HG02588 (cell line): ENCODE data around the gene NUP85.
"Not testable (repeated sequence)": the region's sequence is repeated elsewhere in the genome, so short reads cannot be mapped to it uniquely, and the experiment has no call there.

ENCODE experiments used
- ATAC-seq: cut with Tn5 transposase; IDR thresholded peaks from one replicate; pipeline ENCODE4 v1.9.1; 2021; ENCODE audit warnings: mild to moderate bottlenecking, moderate library complexity; ENCODE audit not compliant: unreplicated experiment

NUP85 gene

GRCh38 chr17:75199886-75200618 lies 5.4 kb upstream of the NUP85 start:
- ATAC-seq = no peak

- ATAC-seq = no peak
Measured at GRCh38 chr17:75205793-75206163, 299 bp downstream of the NUP85 start.

GRCh38 chr17:75207050-75207407 lies 1.6 kb downstream of the NUP85 start:
- not testable (repeated sequence) for ATAC-seq

- no peak for ATAC-seq
Measured at GRCh38 chr17:75207760-75208159, 2.3 kb downstream of the NUP85 start.

- ATAC-seq = no peak
Measured at GRCh38 chr17:75208161-75208560, 2.7 kb downstream of the NUP85 start.

GRCh38 chr17:75209061-75209460 lies 3.6 kb downstream of the NUP85 start:
- ATAC-seq = no peak

GRCh38 chr17:75218131-75218530 lies 12.7 kb downstream of the NUP85 start:
- ATAC-seq = no peak

- no peak for ATAC-seq
Measured at GRCh38 chr17:75219815-75220214, 14.3 kb downstream of the NUP85 start.

GRCh38 chr17:75225016-75225415 lies 19.5 kb downstream of the NUP85 start:
- no peak for ATAC-seq

GRCh38 chr17:75227729-75228128 lies 22.2 kb downstream of the NUP85 start:
- ATAC-seq = no peak

- ATAC-seq = no peak
Measured at GRCh38 chr17:75228305-75228704, 22.8 kb downstream of the NUP85 start.

GRCh38 chr17:75228847-75229246 lies 23.4 kb downstream of the NUP85 start:
- ATAC-seq = no peak

GRCh38 chr17:75231071-75231470 lies 25.6 kb downstream of the NUP85 start:
- no peak for ATAC-seq

GRCh38 chr17:75231741-75232464 lies 26.4 kb downstream of the NUP85 start:
- ATAC-seq = no peak

- ATAC-seq = no peak
Measured at GRCh38 chr17:75232786-75233185, 27.3 kb downstream of the NUP85 start.

- ATAC-seq = no peak
Measured at GRCh38 chr17:75237100-75238014, 31.9 kb downstream of the NUP85 start.

GRCh38 chr17:75238020-75238580 lies 32.6 kb downstream of the NUP85 start:
- no peak for ATAC-seq

- ATAC-seq = no peak
Measured at GRCh38 chr17:75238684-75239191, 33.3 kb downstream of the NUP85 start.

GRCh38 chr17:75239214-75239613 lies 33.7 kb downstream of the NUP85 start:
- ATAC-seq = no peak

GRCh38 chr17:75239778-75240393 lies 34.4 kb downstream of the NUP85 start:
- no peak for ATAC-seq
